Karpas-422 (cell line): ENCODE data around the gene CDKN2AIP. TPM values are rescaled to one million over a fixed set of nuclear protein-coding genes. Genes with fewer than 3 reads are reported as not detected.

ENCODE experiments used
- DNase-seq: peaks from one replicate; pipeline ENCODE4 v3.0.0-alpha.2; 2015
- H2AFZ ChIP-seq: fragments of 200-600 bp; sonication (generic); 2 replicates; pipeline ENCODE4 v1.6.1; 2014; ENCODE audit warnings: antibody characterized with exemption, low read length, mixed read lengths
- H3K27ac ChIP-seq: fragments of 200-600 bp; sonication (generic); 2 replicates; pipeline ENCODE4 v1.5.1; 2014; ENCODE audit warnings: mild to moderate bottlenecking, low read length, moderate library complexity
- H3K27me3 ChIP-seq: fragments of 200-600 bp; sonication (generic); 2 replicates; pipeline ENCODE4 v1.6.1; 2014; ENCODE audit warnings: low read length, mixed read lengths
- H3K36me3 ChIP-seq: fragments of 200-600 bp; sonication (generic); 2 replicates; pipeline ENCODE4 v1.6.1; 2014; ENCODE audit warnings: low read length, mixed read lengths; ENCODE audit not compliant: insufficient read depth
- H3K4me1 ChIP-seq: fragments of 200-600 bp; sonication (generic); 2 replicates; pipeline ENCODE4 v1.6.1; 2014; ENCODE audit warnings: mild to moderate bottlenecking, low read length, mixed read lengths
- H3K4me2 ChIP-seq: fragments of 200-600 bp; sonication (generic); 2 replicates; pipeline ENCODE4 v1.6.1; 2014; ENCODE audit warnings: low read length, low read depth, mild to moderate bottlenecking; ENCODE audit not compliant: poor library complexity, severe bottlenecking
- H3K4me3 ChIP-seq: fragments of 200-600 bp; sonication (generic); 2 replicates; pipeline ENCODE4 v1.5.1; 2014; ENCODE audit warnings: mild to moderate bottlenecking, antibody characterized with exemption, low read length, mixed read lengths
- H3K79me2 ChIP-seq: fragments of 200-600 bp; sonication (generic); 2 replicates; pipeline ENCODE4 v1.6.1; 2014; ENCODE audit warnings: mild to moderate bottlenecking, low read length, mixed read lengths
- H3K9ac ChIP-seq: fragments of 200-600 bp; sonication (generic); 2 replicates; pipeline ENCODE4 v1.6.0; 2014; ENCODE audit warnings: low read length
- H3K9me2 ChIP-seq: fragments of 200-600 bp; sonication (generic), shearing (Covaris generic); replicated peaks from 2 replicates; pipeline ENCODE4 v1.6.0; 2014; ENCODE audit warnings: mild to moderate bottlenecking, low read length, moderate library complexity; ENCODE audit not compliant: insufficient read depth
- H3K9me3 ChIP-seq: fragments of 300-700, 200-600 bp; sonication (generic); 2 replicates; pipeline ENCODE4 v1.6.1; 2014; ENCODE audit warnings: low read length, mixed read lengths
- H4K20me1 ChIP-seq: fragments of 200-600 bp; sonication (generic); 2 replicates; pipeline ENCODE4 v1.6.1; 2014; ENCODE audit warnings: mild to moderate bottlenecking, antibody characterized with exemption, low read length, low read depth; ENCODE audit not compliant: insufficient read depth
- total RNA-seq: library from RNA; depleted of rRNA; stranded (reverse); fragments of >200 nt; shearing (Covaris generic); gene quantifications from 2 replicates; pipeline ENCODE4 v1.2.3, GENCODE V29; 2014; ENCODE audit warnings: low replicate concordance; rRNA removed

Gene CDKN2AIP, protein sequence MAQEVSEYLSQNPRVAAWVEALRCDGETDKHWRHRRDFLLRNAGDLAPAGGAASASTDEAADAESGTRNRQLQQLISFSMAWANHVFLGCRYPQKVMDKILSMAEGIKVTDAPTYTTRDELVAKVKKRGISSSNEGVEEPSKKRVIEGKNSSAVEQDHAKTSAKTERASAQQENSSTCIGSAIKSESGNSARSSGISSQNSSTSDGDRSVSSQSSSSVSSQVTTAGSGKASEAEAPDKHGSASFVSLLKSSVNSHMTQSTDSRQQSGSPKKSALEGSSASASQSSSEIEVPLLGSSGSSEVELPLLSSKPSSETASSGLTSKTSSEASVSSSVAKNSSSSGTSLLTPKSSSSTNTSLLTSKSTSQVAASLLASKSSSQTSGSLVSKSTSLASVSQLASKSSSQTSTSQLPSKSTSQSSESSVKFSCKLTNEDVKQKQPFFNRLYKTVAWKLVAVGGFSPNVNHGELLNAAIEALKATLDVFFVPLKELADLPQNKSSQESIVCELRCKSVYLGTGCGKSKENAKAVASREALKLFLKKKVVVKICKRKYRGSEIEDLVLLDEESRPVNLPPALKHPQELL
- total RNA-seq = 11.1 and 16.8 TPM in 2 replicates

DNA sequence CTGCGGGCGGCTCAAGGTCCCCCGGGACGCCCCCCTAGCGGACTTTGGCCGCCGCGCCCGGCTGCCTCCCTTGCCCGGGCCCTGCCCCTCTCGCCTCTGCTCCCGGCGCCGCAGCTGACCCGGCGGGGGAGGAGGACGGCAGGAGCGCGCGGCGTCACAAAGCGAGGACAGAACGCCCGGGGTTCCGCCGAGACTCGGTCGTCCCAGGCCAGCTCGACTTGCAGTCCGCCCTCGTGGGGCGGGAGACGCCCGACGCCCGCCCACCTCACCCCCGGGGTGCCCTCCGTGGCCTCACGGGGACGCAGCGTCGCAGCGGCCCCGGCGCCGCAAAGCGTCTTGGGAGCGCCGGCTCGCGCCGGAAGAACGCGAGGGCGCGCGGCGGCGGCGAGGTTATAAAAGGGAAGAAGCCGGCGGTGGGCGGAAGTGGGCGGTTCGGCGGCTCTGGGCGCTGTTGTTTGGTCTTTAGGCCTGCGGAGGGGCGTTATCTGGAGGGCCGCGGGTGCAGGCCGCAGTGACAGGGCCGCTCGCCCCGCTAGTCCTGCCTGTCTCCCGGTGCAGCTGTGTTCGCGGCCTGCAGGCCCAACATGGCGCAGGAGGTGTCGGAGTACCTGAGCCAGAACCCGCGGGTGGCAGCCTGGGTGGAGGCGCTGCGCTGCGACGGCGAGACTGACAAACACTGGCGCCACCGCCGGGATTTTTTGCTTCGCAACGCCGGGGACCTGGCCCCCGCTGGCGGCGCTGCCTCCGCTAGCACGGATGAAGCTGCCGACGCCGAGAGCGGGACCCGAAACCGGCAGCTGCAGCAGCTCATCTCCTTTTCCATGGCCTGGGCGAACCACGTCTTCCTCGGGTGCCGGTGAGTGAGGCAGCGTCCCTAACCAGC lies at the start of gene CDKN2AIP:
Gene CDKN2AIP, plus strand, starts transcription at position 423 of the 883 bp plus-strand sequence. Its CDS starts 162 bp downstream, at position 585.
- Histone ChIP-seq H3K9me3 (no peaks in the 10 kb centered on the region), H3K4me1 (peaks cover 22% of the 10 kb centered on the region), H3K9ac (peak within 1 kb of the TSS; percentile 89), H4K20me1 (peaks cover 6% of the 10 kb centered on the region; the same call in 1 of the 2 replicates), H3K27ac (peak within 1 kb of the TSS; percentile 72), H2AFZ (peak within 1 kb of the TSS; percentile 56; the same call in 1 of the 2 replicates), H3K9me2 (no peaks in the 10 kb centered on the region), H3K27me3 (no peaks in the 10 kb centered on the region), H3K4me3 (peak within 1 kb of the TSS; percentile 82), H3K36me3 (peaks cover 21% of the 10 kb centered on the region), H3K79me2 (peaks cover 34% of the 10 kb centered on the region), H3K4me2 (peak within 1 kb of the TSS; percentile 87)
- DNase-seq = peak; percentile 94

DNA sequence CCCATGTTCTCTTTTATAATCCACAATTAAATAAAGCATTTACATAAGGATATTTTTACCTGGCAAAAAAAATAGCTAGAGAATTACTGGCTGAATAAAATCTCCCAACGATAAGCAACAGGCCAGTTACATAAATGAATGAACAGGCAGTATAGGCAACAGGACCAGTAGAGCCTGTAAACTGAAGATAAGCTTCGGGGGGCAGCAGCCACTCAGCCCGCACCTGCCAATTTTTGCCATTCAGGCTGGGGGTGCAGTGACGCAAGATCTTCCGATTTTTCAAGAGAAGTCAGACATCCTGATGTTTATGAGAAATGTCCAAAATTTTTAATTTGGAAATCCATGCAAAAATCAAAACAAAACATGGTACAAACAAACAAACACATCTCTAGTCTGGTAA lies 49.0 kb upstream of the CDKN2AIP start:
- Histone ChIP-seq H3K9me3 (no peaks in the 10 kb centered on the region), H3K36me3 (no peaks in the 10 kb centered on the region), H4K20me1 (no peaks in the 10 kb centered on the region), H3K79me2 (no peaks in the 10 kb centered on the region), H3K27me3 (no peaks in the 10 kb centered on the region), H2AFZ (no peak overlapping the region), H3K4me1 (no peaks in the 10 kb centered on the region), H3K9me2 (no peaks in the 10 kb centered on the region), H3K4me2 (no peak overlapping the region), H3K27ac (no peak overlapping the region), H3K9ac (no peak overlapping the region), H3K4me3 (no peak overlapping the region)
- DNase-seq = no peak

DNA sequence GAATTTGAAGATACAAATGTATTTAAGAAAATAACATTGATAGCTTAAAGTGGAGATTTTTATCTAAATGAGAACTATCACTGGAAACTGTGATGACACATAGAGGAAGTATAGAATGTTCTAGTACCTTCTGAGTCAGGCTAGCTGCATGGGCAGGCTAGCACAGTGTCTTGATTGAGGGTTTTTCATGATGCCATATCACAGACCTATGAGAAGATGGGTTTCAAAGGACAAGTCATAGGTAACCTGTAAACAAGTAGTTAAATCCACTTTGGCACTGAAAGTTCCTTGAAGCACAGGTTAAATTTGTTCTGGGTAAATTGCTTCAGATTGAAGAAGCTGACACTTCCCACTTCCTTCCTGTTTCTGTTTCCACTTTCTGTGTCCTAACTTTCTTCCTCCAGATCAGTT lies 48.2 kb upstream of the CDKN2AIP start:
- Histone ChIP-seq H3K9me2 (no peaks in the 10 kb centered on the region), H3K36me3 (no peaks in the 10 kb centered on the region), H3K9ac (no peak overlapping the region), H2AFZ (no peak overlapping the region), H3K4me3 (no peak overlapping the region), H3K79me2 (no peaks in the 10 kb centered on the region), H3K9me3 (no peaks in the 10 kb centered on the region), H4K20me1 (no peaks in the 10 kb centered on the region), H3K27ac (no peak overlapping the region), H3K27me3 (no peaks in the 10 kb centered on the region), H3K4me1 (no peaks in the 10 kb centered on the region), H3K4me2 (no peak overlapping the region)
- DNase-seq = no peak

DNA sequence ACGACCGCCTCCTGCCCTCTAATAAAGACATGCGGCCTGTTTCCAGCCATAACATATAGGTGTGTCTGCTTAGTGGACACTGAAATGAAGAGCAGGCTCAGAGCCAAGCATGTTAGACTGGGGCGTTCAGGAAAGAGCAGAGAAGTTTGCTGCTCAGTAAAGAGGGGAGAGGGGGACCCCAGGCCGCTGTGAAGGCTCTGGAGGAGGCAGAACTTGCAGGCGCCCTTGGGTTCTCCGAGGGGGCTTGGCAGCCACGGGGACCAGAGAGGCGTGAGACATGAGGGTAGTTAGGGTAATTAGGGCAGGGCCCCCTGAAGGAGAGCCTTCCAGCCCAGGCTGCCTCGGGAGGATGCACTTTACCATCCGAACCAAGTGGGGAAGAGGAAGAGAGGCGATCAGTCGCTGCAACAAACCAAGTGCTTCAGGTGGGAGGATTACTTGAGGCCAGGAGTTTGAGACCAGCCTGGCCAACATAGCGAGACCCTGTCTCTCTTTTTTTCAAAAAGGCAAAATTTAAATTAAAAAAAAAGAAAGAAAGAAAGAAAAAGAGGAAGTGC lies 46.6 kb upstream of the CDKN2AIP start:
- H3K4me2 ChIP-seq = no peak overlapping the region
- H3K9ac ChIP-seq = no peak overlapping the region
- H3K27ac ChIP-seq = no peak overlapping the region
- H3K79me2 ChIP-seq = no peaks in the 10 kb centered on the region
- no peaks in the 10 kb centered on the region for H3K36me3 ChIP-seq
- no peaks in the 10 kb centered on the region for H3K27me3 ChIP-seq
- H4K20me1 ChIP-seq = no peaks in the 10 kb centered on the region
- no peak overlapping the region for H3K4me3 ChIP-seq
- no peak overlapping the region for H2AFZ ChIP-seq
- DNase-seq = no peak
- H3K9me3 ChIP-seq = no peaks in the 10 kb centered on the region
- H3K9me2 ChIP-seq = no peaks in the 10 kb centered on the region
- no peaks in the 10 kb centered on the region for H3K4me1 ChIP-seq

DNA sequence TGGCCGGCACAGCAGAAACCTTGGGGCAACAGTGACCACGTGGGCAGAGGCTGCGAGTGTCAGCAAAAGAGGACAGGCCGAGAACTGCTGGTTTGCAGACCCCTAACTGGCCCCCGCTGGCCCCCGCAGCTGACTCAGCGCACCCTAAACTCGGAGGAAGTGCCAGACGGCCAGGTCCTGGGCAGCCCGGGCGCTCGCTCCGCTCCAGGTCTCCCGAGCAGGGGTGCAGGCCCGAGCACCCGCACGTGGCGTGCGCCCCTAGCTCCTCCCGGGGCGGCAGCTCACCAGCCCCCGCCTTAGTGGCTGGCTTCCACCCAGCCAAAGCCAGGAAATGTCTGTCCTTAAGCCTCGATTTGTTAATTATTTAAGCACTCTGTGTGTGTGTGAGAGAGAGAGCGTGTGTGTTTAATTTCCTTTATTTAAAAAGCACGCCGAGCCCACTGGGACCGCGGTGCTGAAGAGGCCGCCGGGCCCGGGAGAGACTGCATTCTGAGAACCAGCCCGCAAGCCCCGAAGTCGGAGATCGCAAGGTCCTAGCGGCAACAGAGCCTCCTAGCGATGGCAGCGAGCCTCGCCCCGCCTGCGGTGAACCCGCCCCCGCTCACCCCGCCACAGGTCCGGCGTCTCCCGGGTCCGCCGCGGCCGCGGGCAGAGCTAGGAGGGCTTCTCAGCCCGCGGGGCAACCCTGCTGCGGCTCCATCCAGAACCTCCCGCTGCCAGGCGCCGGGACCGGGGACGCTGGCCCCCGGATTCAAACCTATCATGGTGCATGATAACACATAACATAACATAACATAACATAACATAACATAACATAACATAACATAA lies 45.9 kb upstream of the CDKN2AIP start:
- H3K36me3 ChIP-seq = no peaks in the 10 kb centered on the region
- no peaks in the 10 kb centered on the region for H4K20me1 ChIP-seq
- no peak overlapping the region for H3K9ac ChIP-seq
- no peaks in the 10 kb centered on the region for H3K9me2 ChIP-seq
- no peak overlapping the region for H3K4me3 ChIP-seq
- H3K9me3 ChIP-seq = no peaks in the 10 kb centered on the region
- no peaks in the 10 kb centered on the region for H3K27me3 ChIP-seq
- H3K27ac ChIP-seq = no peak overlapping the region
- H3K4me1 ChIP-seq = no peaks in the 10 kb centered on the region
- no peaks in the 10 kb centered on the region for H3K79me2 ChIP-seq
- H3K4me2 ChIP-seq = no peak overlapping the region
- H2AFZ ChIP-seq = no peak overlapping the region
- no peak for DNase-seq

DNA sequence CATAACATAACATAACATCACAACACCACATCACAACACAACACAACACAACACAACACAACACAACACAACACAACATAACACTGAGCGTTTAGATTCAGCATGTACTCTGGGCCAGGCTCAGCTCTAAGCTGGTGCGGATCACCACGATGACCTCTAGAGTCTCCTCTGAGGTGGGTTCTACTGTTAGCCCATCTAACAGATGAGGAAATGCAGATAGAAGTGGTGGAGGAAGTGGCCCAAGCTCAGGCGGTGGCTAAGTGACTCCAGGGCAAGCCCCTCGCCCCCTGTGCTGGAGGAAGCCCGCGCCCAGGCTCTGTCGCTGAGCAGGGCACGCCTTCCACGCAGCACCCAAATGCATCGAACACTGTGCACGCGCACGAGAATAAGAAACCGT lies 45.3 kb upstream of the CDKN2AIP start:
- no peaks in the 10 kb centered on the region for H3K79me2 ChIP-seq
- no peaks in the 10 kb centered on the region for H3K9me2 ChIP-seq
- no peak for DNase-seq
- no peak overlapping the region for H3K4me3 ChIP-seq
- H3K36me3 ChIP-seq = no peaks in the 10 kb centered on the region
- no peaks in the 10 kb centered on the region for H3K9me3 ChIP-seq
- H3K4me1 ChIP-seq = no peaks in the 10 kb centered on the region
- H3K4me2 ChIP-seq = no peak overlapping the region
- no peak overlapping the region for H3K27ac ChIP-seq
- no peaks in the 10 kb centered on the region for H4K20me1 ChIP-seq
- H3K9ac ChIP-seq = no peak overlapping the region
- no peaks in the 10 kb centered on the region for H3K27me3 ChIP-seq
- H2AFZ ChIP-seq = no peak overlapping the region

DNA sequence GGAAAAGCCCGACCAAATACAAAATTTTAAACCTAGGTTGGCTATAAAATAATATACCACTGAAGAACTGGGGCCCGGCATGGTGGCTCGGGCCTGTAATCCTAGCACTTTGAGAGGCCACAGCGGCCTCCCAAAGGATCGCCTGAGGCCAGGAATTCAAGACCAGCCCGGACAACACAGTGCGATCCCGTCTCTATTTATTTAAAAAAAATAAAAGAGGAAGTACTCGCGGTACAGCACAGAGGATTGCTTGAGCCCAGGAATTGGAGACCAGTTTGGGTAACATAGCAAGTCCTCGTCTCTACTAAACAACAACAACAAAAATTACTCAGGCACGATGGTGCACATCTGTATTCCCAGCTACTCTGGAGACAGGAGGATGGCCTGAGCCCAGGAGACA lies 44.8 kb upstream of the CDKN2AIP start:
- Histone ChIP-seq H3K27me3 (no peaks in the 10 kb centered on the region), H3K36me3 (no peaks in the 10 kb centered on the region), H3K79me2 (no peaks in the 10 kb centered on the region), H4K20me1 (no peaks in the 10 kb centered on the region), H3K4me1 (no peaks in the 10 kb centered on the region), H3K9me2 (no peaks in the 10 kb centered on the region), H3K4me3 (no peak overlapping the region), H3K9me3 (no peaks in the 10 kb centered on the region), H3K9ac (no peak overlapping the region), H3K4me2 (no peak overlapping the region), H3K27ac (no peak overlapping the region), H2AFZ (no peak overlapping the region)
- DNase-seq = no peak
